IMR-90 (cell line): ENCODE measurements around the gene WRAP53.

Experiments
- BHLHE40 ChIP-seq: fragments of 150-350 bp; IDR thresholded peaks from 2 replicates; pipeline ENCODE4 v1.6.1; 2016; ENCODE audit warnings: mild to moderate bottlenecking, low read depth, low read length
- MAZ ChIP-seq: IDR thresholded peaks from 2 replicates; pipeline ENCODE4 v1.6.1; 2012; ENCODE audit warnings: low read depth, mild to moderate bottlenecking, low read length, improper control_type of control experiment, moderate library complexity, borderline replicate concordance
- POLR2A ChIP-seq: IDR thresholded peaks from 2 replicates; pipeline ENCODE4 v1.6.1; 2012; ENCODE audit warnings: mild to moderate bottlenecking, low read depth, low read length
- RCOR1 ChIP-seq: IDR thresholded peaks from 2 replicates; pipeline ENCODE4 v1.6.1; 2012; ENCODE audit warnings: mild to moderate bottlenecking, low read length, improper control_type of control experiment; ENCODE audit not compliant: insufficient replicate concordance
- RFX5 ChIP-seq: IDR thresholded peaks from 2 replicates; pipeline ENCODE4 v1.8.0; 2012; ENCODE audit warnings: low read depth, mild to moderate bottlenecking, low read length, moderate library complexity
- TF ChIP-seq, protein P1 (sequence below): conservative IDR thresholded peaks from 2 replicates; pipeline ENCODE4 v1.5.1; 2012; ENCODE audit warnings: mild to moderate bottlenecking, low read depth, low read length, improper control_type of control experiment
- TF ChIP-seq, protein P2 (sequence below): fragments of 150-350 bp; IDR thresholded peaks from 2 replicates; pipeline ENCODE4 v1.6.1; 2017; ENCODE audit warnings: mild to moderate bottlenecking, antibody characterized with exemption, low read length, low read depth

DNA sequence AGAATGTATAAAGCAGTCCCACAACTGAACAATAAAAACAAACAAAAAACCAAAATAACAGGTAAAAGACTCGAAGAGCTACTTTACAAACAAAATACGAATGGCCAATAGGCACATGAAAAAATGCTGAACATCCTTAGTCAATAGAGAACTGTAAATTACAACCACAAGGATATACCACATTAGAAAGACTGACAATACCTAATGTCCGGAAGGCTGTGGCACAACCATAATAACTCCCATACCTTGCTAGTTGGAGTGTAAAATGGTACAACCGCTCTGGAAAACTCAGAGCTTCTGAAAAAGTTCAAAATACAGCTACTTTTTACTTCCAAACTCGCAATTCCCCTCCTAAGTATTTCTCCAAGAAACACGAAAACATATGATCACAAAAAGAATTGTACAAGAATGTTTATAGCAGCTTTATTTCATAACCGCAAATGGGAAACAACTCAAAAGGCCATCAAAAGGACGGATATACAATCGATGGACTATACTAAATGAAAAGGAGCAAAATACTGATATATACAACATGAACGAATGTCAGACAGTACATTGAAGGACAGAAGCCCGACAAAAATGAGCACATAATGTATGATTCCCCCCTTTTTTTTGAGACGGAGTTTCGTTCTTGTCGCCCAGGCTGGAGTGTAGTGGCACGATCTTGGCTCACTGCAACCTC is 3.3 kb upstream of the WRAP53 start:
- no peak for TF ChIP-seq RCOR1
- no peak for TF ChIP-seq POLR2A
- TF ChIP-seq, protein P1, sequence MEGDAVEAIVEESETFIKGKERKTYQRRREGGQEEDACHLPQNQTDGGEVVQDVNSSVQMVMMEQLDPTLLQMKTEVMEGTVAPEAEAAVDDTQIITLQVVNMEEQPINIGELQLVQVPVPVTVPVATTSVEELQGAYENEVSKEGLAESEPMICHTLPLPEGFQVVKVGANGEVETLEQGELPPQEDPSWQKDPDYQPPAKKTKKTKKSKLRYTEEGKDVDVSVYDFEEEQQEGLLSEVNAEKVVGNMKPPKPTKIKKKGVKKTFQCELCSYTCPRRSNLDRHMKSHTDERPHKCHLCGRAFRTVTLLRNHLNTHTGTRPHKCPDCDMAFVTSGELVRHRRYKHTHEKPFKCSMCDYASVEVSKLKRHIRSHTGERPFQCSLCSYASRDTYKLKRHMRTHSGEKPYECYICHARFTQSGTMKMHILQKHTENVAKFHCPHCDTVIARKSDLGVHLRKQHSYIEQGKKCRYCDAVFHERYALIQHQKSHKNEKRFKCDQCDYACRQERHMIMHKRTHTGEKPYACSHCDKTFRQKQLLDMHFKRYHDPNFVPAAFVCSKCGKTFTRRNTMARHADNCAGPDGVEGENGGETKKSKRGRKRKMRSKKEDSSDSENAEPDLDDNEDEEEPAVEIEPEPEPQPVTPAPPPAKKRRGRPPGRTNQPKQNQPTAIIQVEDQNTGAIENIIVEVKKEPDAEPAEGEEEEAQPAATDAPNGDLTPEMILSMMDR = no peak
- TF ChIP-seq, protein P2, sequence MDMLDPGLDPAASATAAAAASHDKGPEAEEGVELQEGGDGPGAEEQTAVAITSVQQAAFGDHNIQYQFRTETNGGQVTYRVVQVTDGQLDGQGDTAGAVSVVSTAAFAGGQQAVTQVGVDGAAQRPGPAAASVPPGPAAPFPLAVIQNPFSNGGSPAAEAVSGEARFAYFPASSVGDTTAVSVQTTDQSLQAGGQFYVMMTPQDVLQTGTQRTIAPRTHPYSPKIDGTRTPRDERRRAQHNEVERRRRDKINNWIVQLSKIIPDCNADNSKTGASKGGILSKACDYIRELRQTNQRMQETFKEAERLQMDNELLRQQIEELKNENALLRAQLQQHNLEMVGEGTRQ = no peak
- no peak for TF ChIP-seq MAZ
- TF ChIP-seq BHLHE40 = no peak
- TF ChIP-seq RFX5 = no peak
